HG03045 (cell line): ENCODE results near the gene CHCHD6.

Source experiments
- ATAC-seq: cut with Tn5 transposase; IDR thresholded peaks from one replicate; pipeline ENCODE4 v1.9.1; 2021; ENCODE audit warnings: mild to moderate bottlenecking, moderate library complexity; ENCODE audit not compliant: unreplicated experiment

CHCHD6 gene

GRCh38 chr3:126668450-126669401 lies 35.3 kb upstream of the CHCHD6 start:
- ATAC-seq: no peak

GRCh38 chr3:126671521-126671920 lies 32.5 kb upstream of the CHCHD6 start:
- ATAC-seq: no peak

GRCh38 chr3:126672340-126672739 lies 31.7 kb upstream of the CHCHD6 start:
- ATAC-seq: no peak

- ATAC-seq: no peak
These were observed 31.3 kb upstream of the CHCHD6 start for GRCh38 chr3:126672741-126673140.

- ATAC-seq: no peak
These were observed 26.9 kb upstream of the CHCHD6 start for GRCh38 chr3:126676919-126677705.

- ATAC-seq: no peak
These were observed 26.1 kb upstream of the CHCHD6 start for GRCh38 chr3:126677862-126678503.

- ATAC-seq: no peak
These were observed 25.2 kb upstream of the CHCHD6 start for GRCh38 chr3:126678693-126679317.

- no peak for ATAC-seq
These were observed 24.7 kb upstream of the CHCHD6 start for GRCh38 chr3:126679318-126679751.

- ATAC-seq: no peak
These were observed 24.0 kb upstream of the CHCHD6 start for GRCh38 chr3:126679831-126680666.

- ATAC-seq: no peak
These were observed 23.4 kb upstream of the CHCHD6 start for GRCh38 chr3:126680667-126681055.

GRCh38 chr3:126682009-126682408 lies 22.0 kb upstream of the CHCHD6 start:
- no peak for ATAC-seq

- ATAC-seq: no peak
These were observed 21.0 kb upstream of the CHCHD6 start for GRCh38 chr3:126683069-126683468.

- ATAC-seq: no peak
These were observed 19.8 kb upstream of the CHCHD6 start for GRCh38 chr3:126684218-126684751.

- ATAC-seq: no peak
These were observed 19.0 kb upstream of the CHCHD6 start for GRCh38 chr3:126685021-126685420.

GRCh38 chr3:126685493-126685892 lies 18.5 kb upstream of the CHCHD6 start:
- no peak for ATAC-seq

- ATAC-seq: no peak
These were observed 12.3 kb upstream of the CHCHD6 start for GRCh38 chr3:126691765-126692164.

GRCh38 chr3:126692858-126693257 lies 11.2 kb upstream of the CHCHD6 start:
- ATAC-seq: no peak

GRCh38 chr3:126693921-126694320 lies 10.1 kb upstream of the CHCHD6 start:
- ATAC-seq: no peak

- no peak for ATAC-seq
These were observed 7.3 kb upstream of the CHCHD6 start for GRCh38 chr3:126696701-126697267.
